Measurements from ENCODE around the gene BEX3.
"Not testable (repeated sequence)": the region's sequence is repeated elsewhere in the genome, so short reads cannot be mapped to it uniquely, and the experiment has no call there.

BEX3 gene

GRCh38 chrX:103376118-103376978 is at the start of gene BEX3:
Gene BEX3, plus strand, starts transcription at chrX:103376538. Its CDS starts 984 bp downstream, at chrX:103377522.
- intact Hi-C loops (cut with DNase I), result no loop called here
- DNase-seq, result peak; percentile 29 to 85 (median 73)

GRCh38 chrX:103329991-103330390 is 46.3 kb upstream of the BEX3 start, which contains the start of gene TCEAL7:
Gene TCEAL7, plus strand, starts transcription at chrX:103330239. Its CDS starts 1,165 bp downstream, at chrX:103331404.
- intact Hi-C loops (cut with DNase I), result no loop called here
- peak; percentile 40 to 90 (median 76) for DNase-seq

- intact Hi-C loops (cut with DNase I), result no loop called here
- peak in 19 of 42 donors; percentile 2 to 57 (median 27) for DNase-seq
These were observed 45.6 kb upstream of the BEX3 start for GRCh38 chrX:103330681-103331288.

DNA sequence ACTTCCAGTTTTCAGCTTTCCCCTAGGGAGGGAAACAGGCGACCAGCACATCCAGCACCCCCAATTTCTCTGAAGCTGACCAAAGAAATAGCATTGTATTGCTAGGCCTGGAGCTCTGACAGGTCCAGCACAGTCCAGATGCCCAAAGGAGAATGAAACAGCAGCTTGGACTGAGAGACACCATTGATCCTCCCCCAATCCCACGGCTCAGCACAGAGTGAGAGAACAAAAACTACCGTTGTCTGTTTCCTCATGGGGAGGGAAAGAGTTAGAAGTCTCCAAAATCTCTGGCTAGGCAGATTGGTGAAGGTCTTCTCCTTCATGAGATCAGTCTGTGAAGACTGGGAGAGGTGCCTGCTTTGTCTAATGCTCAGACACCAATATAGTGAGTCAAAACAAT is 37.7 kb upstream of the BEX3 start:
- peak in 27 of 42 donors; percentile 6 to 77 (median 37) for DNase-seq
- intact Hi-C loops (cut with DNase I), result no loop called here

- DNase-seq, result peak in 33 of 42 donors; percentile 11 to 83 (median 51)
- intact Hi-C loops (cut with DNase I), result loop anchor here (10.0 kb wide), 1 partner anchor 122 kb away; no protein-coding TSS in a partner anchor
These were observed 33.2 kb upstream of the BEX3 start for GRCh38 chrX:103343105-103343504.

DNA sequence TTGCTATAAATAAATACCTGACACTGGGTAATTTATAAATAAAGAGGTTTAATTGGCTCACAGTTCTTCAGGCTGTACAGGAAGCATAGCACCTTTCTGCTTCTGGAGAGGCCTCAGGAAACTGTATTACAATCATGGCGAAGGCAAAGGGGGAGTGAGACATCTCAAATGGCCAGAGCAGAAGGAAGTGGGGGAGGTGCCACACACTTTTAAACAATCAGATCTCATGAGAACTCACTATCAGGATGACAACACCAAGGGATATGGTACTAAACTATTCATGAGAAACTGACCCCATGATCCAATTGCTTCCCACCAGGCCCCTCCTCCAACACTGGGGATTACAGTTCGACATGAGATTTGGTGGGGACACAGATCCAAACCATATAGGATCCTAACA is 31.7 kb upstream of the BEX3 start:
- DNase-seq, result no peak
- intact Hi-C loops (cut with DNase I), result loop anchor here (10.0 kb wide), 1 partner anchor 120 kb away; no protein-coding TSS in a partner anchor

GRCh38 chrX:103347682-103348397 is 28.5 kb upstream of the BEX3 start:
- intact Hi-C loops (cut with DNase I), result loop anchor here (10.0 kb wide), 1 partner anchor 117 kb away; no protein-coding TSS in a partner anchor

DNA sequence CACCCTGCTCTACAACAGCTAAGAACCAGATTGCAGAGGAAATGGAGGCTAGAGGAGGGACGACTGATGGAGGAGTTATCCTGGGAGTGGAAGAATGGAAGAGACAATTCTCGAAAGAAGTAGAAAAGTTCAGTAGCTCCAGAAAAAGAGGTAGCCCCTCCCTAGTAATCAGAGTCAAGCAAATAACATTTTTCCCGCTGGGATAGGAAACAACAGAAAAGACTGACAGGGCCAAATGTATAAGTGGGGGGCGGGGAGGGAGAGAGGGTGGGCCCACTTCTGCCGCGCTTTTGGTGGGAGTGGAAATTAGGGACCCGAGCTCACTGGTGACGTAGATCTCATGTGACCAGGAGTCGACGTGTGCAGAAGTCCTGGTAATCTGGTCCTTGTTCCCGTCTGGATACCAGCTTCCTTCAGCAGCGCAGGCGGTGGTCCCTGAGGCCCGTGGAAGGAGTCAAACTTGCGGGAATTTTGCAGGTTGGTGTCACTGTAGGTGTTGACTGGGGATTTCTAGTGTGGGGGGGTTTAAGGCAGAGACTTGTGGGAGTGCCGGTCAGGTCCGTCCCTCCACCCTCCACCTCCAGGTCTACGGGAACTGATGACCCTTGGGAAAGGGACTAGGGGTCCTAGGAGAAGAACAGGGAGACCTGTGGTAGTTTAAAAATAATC is 20.1 kb upstream of the BEX3 start, which contains the start of gene TCEAL9:
TCEAL9 (plus strand) TSS at position 377 of the 669 bp plus-strand sequence. CDS start 1,179 bp downstream, outside the sequence.
- intact Hi-C loops (cut with DNase I), result no loop called here
- DNase-seq, result peak in 40 of 42 donors; percentile 20 to 74 (median 46)

More at GRCh38 chrX:103347682-103348397, 28.5 kb upstream of the BEX3 start:
- no peak for DNase-seq

- intact Hi-C loops (cut with DNase I), result no loop called here
- peak in 6 of 42 donors; percentile 4 to 58 (median 18) for DNase-seq
These were observed 19.5 kb upstream of the BEX3 start for GRCh38 chrX:103356858-103357257.

- intact Hi-C loops (cut with DNase I), result no loop called here
- DNase-seq, result no peak
These were observed 18.5 kb upstream of the BEX3 start for GRCh38 chrX:103357871-103358270.

- intact Hi-C loops (cut with DNase I); DNase-seq: not testable (repeated sequence)
These were observed 16.7 kb upstream of the BEX3 start for GRCh38 chrX:103359605-103360004.

- DNase-seq, result no peak
- intact Hi-C loops (cut with DNase I), result no loop called here
These were observed 16.2 kb upstream of the BEX3 start for GRCh38 chrX:103360092-103360491.

GRCh38 chrX:103360916-103361315 is 15.4 kb upstream of the BEX3 start:
- DNase-seq, result no peak
- intact Hi-C loops (cut with DNase I), result no loop called here

DNA sequence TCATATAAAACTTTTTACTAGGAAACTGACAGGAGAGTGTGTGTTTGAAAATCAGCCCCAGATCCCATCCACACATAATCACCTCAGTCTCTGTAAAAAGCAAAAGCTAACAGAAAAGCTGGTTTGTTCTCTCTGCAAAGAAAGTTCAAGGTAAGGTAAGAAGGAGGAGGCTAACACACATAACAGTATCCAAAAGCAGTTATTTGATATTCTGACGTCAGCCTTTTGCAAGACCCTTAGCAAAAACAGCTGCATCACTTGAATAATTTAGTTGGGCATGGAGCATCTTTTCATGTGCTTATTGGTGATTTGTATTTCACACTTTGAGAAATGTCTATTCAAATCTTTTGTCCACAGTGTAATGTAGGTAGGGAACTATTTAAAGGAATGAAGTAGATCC is 14.5 kb upstream of the BEX3 start:
- DNase-seq, result no peak
- intact Hi-C loops (cut with DNase I), result no loop called here

- no peak for DNase-seq
- intact Hi-C loops (cut with DNase I), result no loop called here
These were observed 13.9 kb upstream of the BEX3 start for GRCh38 chrX:103362474-103362873.

DNA sequence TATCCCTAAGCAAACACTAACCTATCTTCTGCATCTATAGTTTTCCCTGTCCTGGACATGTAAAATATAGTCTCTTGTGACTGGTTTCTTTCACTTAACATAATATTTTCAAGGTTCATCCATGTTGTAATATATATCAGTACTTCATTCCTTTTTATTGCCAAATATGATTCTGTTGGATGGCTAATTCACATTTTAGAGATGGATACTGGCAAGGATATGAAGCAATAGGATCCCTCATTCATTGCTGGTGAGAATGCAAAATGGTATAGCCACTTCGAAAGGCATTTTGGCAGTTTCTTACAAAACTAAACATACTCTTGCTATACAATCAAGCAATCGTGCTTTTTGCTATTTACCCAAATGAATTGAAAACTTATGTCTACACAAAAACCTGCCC is 13.3 kb upstream of the BEX3 start:
- no peak for DNase-seq
- intact Hi-C loops (cut with DNase I), result no loop called here

DNA sequence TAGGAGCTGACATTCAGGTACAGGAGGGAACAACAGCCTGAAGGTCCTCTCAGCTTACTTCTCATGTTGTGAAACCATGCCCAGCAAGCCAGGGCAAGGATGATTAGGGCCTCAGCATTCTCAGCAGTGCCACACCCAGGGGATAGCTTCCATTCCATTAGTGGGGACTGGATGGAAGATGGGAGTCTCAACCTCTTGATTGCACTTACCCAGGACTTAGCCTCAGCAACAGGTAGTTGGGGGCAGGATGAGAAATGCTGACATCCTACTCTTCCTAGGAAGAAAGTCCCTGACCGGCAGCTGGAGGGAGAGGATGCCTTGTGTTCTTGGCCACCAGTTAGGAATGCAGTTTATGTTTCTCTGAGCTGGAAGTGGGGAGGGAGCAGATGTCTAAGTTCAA is 8.8 kb upstream of the BEX3 start:
- DNase-seq, result no peak
- intact Hi-C loops (cut with DNase I), result no loop called here

DNA sequence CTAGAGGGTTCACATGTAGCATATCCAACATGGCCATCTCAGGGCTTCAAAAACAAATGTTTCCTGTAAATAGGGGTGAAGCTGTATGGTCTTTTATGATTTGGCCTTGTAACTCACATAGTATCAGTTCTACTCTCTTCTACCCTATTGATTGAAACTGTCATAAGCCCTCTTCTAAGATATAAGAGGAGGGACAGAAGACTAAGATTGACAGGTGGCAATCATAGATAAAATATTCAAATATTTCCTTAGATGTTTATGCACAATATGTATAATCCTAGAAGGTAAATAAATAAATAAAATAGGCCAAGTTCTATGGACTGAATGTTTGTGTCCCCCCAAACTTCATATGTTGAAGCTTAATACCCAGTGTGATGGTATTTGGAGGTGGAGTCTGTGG is 6.9 kb upstream of the BEX3 start:
- DNase-seq, result no peak
- intact Hi-C loops (cut with DNase I), result no loop called here

- no peak for DNase-seq
- intact Hi-C loops (cut with DNase I), result no loop called here
These were observed 3.5 kb upstream of the BEX3 start for GRCh38 chrX:103372886-103373285.

Measured in head of caudate nucleus (tissue), 42 donors.